GM18498 (cell line): Measurements from ENCODE around the gene PLCB2.

Experiments
- ATAC-seq: cut with Tn5 transposase; IDR thresholded peaks from one replicate; pipeline ENCODE4 v1.9.1; 2021; ENCODE audit warnings: mild to moderate bottlenecking, moderate library complexity; ENCODE audit not compliant: unreplicated experiment

PLCB2 gene

DNA sequence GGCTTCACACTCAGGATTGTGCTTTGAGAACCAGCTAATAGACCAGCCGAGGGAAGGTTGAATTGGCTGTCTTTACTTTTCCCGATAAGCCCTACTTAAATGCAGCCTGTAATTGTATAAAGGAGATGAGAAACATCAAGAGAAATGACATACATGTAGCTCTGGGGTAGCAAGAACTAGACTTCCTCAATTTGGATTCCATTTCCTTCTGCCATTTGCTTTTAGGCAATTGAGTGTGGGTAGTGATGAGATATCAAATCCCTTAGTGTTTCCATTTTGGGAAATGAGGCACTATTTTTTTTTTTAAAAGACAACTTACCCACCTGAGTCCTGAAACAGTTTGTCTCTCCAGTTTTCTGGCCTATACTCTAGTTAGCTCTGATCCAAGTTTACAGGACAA lies 18.0 kb upstream of the PLCB2 start:
- ATAC-seq = no peak

DNA sequence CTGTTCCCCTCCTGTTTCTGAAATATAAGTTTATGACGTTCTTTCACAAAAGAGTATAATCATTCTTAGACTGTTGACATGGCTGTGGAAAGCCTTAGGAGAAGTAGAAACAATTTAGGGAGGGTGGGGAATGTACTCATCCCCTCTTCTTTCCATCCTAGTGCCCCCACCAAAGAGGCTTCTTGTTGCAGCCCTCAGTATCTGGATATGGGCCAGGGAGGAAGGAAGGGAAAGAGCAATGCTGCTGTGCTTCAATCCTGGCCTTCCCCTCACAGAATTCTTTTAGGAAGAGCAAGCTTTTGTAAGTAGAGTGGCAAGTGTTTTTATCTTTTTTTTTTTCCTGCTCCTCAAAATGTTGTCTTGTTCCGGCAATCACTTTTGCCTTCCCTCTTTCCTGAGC lies 17.5 kb upstream of the PLCB2 start:
- no peak for ATAC-seq

DNA sequence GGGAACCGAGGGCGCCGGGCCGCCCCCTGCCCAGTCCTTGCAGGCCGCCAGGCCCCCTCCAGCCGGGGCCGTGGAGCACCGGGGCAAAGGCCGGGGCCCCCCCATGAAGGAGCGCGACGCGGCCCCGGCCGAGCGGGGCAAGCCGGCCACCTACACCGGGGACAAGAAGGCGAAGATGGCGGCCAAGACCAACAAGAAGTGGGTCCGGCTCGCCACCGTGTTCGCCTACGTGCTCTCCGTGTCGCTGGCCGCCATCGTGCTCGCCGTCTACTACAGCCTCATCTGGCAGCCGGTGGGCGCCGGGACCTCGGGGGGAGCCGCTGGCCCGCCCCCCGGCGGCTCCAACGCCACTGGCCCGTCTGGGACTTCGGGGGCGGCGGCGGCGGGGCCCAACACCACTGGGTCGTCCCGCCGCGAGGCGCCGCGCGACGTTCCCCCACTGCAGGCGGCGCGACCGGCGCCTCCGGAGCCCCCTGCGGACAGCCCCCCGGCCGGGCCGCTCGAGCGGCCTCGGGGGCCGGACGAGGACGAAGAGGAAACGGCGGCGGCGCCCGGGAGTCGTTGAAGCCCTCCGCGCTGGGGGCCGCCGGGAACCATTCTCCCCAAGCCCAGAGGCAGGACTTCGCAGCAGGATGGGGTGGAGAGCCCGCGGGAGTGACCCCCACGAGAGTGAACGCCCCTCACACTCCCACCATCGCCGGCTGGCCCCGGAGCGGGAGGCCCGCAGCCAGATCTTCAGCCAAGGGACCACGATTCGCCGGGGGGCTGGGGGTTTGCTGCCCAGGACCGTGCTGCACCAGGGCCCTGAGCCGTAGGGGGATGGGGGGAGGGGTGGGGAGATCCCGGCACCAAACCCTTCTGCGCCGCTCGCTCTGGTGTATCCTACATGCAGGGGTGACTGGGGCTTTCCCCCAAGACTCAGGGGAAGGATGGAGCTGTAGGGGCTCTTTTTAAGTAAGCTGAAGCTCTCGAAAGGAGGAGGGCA lies 16.5 kb upstream of the PLCB2 start:
- ATAC-seq = peak; percentile 12

GRCh38 chr15:40323239-40323952 lies 15.7 kb upstream of the PLCB2 start, which contains the start of gene INAFM2:
TSS of gene INAFM2 (plus strand) at chr15:40323692. CDS start at chr15:40324056, 364 bp downstream.
- ATAC-seq = peak; percentile 87

DNA sequence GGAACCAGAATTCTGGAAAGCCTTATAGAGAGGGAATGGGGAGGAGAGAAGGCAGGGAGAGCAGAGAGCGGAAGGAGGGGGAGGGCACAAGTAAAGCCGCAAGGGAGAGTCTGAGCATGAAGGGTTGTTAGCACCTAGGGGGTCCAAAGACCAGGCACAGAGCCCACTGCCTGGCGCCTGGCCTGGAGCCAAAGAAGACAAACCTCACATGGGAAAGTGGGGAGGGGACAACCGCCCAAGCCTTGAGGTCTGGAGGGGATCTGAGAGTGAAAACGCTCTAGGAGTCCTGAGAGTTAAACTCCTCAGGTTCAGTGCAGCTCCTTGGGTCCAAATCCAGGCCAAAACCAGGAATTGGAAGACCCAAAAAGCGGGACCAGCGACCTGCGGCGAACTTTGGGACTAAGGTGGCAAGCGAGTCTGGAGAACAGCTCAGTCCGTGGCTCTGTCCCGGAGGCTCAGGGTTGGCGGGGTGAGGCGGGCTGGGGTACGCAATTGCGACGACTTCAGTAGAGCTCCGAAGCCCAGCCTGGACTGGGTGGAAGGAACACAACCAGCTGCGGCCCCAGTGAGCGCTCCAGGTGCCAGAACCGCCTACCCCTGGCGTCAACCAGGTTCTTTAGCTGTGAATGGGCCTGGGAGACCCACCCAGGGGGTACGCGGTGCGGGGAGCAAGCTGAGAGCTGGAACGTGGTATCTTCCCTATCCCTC lies 14.9 kb upstream of the PLCB2 start:
- ATAC-seq = no peak

GRCh38 chr15:40320931-40321371 lies 13.2 kb upstream of the PLCB2 start:
- no peak for ATAC-seq

DNA sequence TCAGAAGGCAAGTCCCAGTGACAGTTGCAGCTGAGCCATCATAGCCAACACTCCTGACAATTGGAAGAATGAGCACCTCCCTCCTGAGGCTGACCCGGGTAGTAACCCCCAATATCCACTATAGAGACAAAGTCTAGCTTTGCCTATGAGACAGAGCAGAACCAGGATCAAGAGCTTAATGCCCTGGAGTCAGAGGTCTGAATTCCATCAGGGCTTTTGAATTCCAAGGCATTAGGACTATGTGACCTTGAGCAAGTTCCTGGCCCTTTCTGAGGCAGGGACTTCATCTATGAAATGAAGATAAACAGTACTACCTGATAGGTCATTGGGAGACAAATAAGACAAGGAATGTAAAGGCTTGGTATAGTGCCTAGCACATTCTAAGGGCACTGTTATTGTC lies 12.7 kb upstream of the PLCB2 start:
- no peak for ATAC-seq

DNA sequence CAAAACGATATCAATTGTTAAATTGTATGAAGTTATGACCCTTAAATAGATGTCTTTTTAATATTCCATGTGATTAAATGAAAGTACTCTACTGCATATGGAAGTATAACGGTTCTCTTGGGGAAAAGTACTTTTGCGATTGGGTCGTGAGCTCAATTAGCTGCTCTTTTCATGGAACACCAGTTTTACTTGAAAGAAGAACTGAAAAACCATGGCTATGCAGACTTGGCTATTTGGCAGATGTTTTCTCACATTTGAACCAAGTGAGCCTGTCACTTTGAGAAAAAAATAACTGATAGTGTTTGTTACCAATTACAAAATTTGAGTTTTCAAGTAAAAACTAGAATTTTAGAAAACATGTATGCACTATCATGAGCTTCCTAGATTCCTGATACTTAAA lies 9.8 kb upstream of the PLCB2 start:
- ATAC-seq = no peak

DNA sequence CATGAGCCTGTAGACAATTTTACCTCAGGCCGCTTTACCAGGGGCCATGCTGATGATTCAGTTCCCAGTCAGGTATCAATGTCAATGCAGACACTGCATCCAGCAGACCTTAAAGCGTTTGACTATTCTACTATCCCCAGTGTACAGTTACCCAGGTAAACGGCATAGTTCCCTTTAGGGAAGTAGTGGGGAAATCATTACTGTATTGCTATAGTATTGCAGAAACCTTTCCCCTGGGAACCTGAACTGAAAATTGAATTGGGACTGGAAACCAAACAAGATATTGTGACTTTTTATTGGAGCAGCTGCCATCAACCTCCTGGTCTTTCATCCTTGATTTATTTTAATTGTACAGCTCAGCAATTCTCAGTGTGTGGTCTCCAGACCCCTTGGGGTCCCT lies 9.2 kb upstream of the PLCB2 start:
- no peak for ATAC-seq

DNA sequence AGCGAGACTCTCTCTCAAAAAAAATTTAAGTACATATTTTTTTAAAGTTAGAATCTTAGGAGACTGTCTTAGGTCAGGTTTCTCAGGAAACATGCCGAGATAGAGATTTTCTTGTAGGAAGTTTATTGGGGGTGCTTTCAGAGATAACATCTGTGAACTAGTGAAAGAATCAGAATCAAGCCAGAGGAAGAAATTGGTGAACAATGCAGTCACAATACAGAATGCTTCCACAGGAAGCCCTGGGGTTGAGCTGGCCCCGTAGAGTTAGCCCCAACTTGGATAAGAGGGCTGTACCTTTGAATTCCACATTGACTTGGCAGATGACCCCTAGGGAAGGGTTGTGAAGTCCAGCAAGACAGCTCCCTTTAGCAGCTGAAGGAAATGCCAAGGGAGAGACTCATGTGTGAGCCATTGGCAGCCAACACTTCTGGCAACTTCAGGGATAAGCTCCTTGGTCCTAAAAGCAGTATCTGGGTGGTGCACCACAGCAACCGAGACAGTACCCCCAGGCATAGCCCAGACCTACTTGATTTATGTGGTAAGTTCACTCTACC lies 7.1 kb upstream of the PLCB2 start:
- no peak for ATAC-seq

- no peak for ATAC-seq
These were observed 6.0 kb upstream of the PLCB2 start for GRCh38 chr15:40313531-40314398.

DNA sequence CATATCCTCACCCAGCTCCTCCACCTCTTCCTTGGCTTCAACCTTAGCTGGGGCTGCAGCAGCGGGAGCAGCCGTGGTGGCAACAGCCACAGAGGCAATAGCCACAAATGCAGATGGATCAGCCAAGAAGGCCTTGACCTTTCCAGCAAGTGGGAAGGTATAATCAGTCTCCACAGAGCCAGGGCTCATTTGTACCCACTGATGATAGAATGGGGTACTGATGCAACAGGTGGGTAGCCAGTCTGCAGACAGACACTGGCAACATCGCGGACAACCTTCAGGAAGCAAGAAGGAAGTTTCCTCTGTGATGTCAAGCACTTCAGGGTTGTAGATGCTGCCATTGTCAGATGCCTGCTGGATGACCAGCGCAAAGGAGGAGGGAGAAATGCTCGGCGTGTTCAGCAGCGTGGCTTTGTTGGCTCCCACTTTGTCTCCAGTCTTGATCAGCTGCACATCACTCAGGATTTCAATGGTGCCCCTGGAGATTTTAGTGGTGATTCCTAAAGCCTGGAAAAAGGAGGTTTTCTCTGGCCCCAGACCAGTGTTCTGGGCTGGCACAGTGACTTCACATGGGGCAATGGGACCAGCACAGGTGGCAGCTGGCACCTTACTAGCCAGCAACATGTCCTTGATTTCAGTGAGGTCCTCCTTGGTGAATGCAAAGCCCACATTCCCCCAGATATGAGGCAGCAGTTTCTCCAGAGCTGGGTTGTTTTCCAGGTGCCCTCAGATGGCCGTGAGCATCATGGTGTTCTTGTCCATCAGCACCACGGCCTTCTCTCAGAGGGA lies 4.8 kb upstream of the PLCB2 start:
- ATAC-seq = no peak

DNA sequence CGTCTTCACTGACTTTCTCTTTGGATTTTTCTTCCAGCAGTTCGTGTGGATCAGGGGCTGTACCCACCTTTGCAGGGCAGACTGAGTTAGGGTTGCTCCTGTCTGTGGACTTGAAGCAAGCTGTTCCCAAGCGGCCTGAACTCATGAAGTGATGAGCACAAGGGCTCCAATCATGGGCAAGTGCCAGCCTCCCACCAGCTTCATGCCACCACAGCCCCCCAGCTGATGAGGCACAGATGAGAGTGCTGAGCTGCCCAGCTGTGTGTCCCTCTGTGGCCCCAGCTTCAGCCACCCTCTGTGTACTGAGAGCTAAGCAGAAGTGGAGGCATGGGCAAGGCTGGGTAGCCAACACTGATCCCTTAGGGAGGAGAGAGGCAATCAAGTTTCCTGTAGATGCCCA lies 3.3 kb upstream of the PLCB2 start:
- no peak for ATAC-seq

DNA sequence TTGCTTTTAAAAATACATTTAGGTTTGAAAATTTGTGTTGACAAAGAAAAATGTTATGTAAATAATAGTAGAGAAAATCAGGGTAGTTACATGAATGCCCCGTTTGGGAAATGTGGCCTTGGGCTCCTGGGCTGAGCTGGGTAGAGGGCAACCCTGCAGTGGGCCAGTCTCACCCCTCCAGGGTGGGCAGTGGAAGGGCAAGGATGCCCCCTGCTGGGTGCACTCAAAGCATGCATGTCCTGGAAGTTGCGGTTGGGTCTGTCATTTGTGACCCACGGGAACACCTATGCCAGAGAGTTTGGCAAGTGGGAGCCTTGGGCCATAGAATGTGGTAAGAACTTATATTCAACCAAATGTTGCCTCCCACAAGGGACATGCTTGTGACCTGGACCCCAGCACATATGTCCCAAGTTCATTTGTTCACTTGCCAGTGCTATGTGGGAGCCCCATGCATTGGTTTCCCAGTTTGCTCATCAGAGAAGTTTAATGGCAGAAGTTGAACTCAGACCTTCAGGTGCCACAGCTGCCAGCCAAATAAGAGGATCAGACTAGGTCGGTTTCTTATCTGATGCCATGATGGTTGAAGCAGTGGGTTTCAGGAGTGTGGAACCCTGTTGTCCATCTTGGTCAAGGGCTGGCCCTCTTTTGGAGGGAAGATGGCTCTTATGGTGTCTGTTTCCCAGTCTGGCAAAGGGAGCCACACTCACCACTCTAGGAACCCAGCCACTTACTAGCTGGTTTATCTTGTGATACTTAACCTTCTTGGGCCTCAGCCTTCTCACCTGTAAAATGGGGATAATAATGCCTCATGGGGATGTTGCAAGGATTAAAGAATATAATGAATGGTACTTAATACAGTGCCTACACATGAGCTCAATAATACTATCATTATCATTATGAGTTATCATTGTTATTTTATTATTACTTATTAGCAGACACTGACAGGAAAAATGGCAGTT lies 2.5 kb upstream of the PLCB2 start:
- ATAC-seq = no peak

DNA sequence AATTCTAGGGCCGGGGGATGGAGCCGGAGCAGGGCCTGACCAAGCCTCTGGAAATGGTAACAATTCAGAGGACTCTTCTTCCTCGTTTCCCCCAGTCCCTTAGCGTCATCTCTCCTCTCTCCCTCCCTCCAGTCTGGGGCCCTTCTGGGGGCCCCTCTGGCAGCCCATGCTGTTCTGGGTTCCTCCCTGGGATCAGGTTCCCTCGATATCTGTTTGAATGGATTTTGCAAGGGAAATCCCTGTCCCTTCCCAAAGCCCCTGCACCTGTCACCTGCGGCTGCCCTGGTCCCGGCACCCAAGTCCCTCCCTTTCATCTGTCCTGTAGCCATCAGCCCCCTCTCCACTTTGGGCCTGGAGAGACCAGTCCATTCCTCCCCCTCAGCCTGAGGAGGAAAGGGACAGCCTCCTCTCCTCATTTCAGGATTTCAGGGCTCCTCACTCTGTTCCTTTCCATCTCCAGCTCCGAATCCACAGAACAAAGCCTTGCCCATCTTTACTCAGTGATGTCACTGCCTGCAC lies 1.7 kb upstream of the PLCB2 start:
- no peak for ATAC-seq

GRCh38 chr15:40306908-40307307 lies 827 bp downstream of the PLCB2 start:
- no peak for ATAC-seq

DNA sequence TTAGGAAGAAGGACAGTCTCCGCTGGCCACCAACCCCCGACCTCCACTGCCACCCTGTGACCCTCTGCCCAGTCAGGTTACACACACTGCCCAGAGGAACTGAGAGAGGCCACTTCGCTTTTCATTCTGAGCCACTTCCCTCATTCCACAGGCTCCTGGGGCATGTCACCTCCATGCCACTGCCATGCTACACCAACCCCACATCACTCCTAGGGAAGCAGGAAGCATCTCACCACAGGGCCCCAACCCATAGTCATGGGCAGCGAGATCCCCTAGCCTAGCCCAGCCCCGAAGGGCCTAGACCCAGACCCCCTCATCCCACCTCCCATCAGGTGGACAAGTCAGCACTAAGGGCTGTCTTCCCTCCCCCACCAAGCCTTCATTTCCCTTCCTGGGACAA lies 1.4 kb downstream of the PLCB2 start:
- ATAC-seq = no peak

DNA sequence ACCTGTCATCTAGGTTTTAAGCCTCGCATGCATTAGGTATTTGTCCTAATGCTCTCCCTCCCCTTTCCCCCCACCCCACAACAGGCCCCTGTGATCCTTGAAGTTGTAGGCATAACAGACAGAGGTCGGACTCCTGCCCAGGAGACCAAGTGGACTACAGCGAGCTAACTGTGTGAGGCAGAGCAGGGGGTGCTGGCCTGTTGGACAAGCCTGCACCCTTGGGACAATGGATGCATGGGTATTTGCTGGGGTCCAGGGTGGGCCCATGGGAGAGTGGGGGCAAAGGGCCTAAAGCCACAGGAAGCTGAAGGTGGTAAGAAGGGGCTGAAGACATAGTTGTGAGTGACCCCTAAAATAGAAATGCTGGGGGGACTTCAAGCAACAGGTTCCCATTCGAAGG lies 2.5 kb downstream of the PLCB2 start:
- no peak for ATAC-seq
